ENCODE data around the gene IDH3A.

The IDH3A gene

DNA sequence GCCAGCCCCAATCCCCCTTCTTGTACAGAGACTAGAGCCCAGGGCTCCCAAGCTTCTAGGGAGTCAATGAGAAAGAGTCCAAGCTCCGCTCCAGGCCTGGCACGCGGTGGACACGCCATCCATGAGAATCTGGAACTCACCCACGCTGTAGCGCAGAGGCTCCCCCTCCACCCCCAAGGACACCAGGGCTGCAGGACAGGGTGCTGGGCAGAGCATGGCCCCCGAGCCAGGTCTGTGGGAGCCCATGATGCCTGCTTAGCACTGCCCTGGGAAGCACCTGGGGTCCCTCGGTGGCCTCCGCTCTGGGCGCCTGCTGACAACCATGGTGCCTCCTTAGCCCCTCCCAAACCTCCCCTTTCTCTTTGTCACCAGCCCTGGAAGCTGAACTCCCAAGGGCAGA lies 56.7 kb downstream of the IDH3A start:
- TF ChIP-seq, protein P1, sequence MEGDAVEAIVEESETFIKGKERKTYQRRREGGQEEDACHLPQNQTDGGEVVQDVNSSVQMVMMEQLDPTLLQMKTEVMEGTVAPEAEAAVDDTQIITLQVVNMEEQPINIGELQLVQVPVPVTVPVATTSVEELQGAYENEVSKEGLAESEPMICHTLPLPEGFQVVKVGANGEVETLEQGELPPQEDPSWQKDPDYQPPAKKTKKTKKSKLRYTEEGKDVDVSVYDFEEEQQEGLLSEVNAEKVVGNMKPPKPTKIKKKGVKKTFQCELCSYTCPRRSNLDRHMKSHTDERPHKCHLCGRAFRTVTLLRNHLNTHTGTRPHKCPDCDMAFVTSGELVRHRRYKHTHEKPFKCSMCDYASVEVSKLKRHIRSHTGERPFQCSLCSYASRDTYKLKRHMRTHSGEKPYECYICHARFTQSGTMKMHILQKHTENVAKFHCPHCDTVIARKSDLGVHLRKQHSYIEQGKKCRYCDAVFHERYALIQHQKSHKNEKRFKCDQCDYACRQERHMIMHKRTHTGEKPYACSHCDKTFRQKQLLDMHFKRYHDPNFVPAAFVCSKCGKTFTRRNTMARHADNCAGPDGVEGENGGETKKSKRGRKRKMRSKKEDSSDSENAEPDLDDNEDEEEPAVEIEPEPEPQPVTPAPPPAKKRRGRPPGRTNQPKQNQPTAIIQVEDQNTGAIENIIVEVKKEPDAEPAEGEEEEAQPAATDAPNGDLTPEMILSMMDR (IDR thresholded peaks at IDR 0.05; ENCODE audit: extremely low read depth, insufficient read depth, missing control alignments): no peak
- no peak for DNase-seq (ENCODE audit: low spot score)

GRCh38 chr15:78206326-78207109 lies 57.4 kb downstream of the IDH3A start:
- in situ Hi-C loops (cut with MboI; ENCODE audit: low pct_unique_long_range_greater_than_20kb, low sequenced_read_pairs, unreplicated experiment): no loop called here
- DNase-seq (ENCODE audit: low spot score): no peak
- TF ChIP-seq, protein P1 (IDR thresholded peaks at IDR 0.05; ENCODE audit: extremely low read depth, insufficient read depth, missing control alignments): no peak

More for the DNA sequence above, 56.7 kb downstream of the IDH3A start:
- in situ Hi-C loops (cut with MboI; ENCODE audit: low pct_unique_long_range_greater_than_20kb, low sequenced_read_pairs, unreplicated experiment): no loop called here

- in situ Hi-C loops (cut with MboI; ENCODE audit: low pct_unique_long_range_greater_than_20kb, low sequenced_read_pairs, unreplicated experiment): no loop called here
- TF ChIP-seq, protein P1 (IDR thresholded peaks at IDR 0.05; ENCODE audit: extremely low read depth, insufficient read depth, missing control alignments): no peak
- no peak for DNase-seq (ENCODE audit: low spot score)
Measured at GRCh38 chr15:78207110-78207458, 57.9 kb downstream of the IDH3A start.

- in situ Hi-C loops (cut with MboI; ENCODE audit: low pct_unique_long_range_greater_than_20kb, low sequenced_read_pairs, unreplicated experiment): no loop called here
- TF ChIP-seq, protein P1 (IDR thresholded peaks at IDR 0.05; ENCODE audit: extremely low read depth, insufficient read depth, missing control alignments): no peak
Measured at GRCh38 chr15:78207641-78208340, 58.6 kb downstream of the IDH3A start.

DNA sequence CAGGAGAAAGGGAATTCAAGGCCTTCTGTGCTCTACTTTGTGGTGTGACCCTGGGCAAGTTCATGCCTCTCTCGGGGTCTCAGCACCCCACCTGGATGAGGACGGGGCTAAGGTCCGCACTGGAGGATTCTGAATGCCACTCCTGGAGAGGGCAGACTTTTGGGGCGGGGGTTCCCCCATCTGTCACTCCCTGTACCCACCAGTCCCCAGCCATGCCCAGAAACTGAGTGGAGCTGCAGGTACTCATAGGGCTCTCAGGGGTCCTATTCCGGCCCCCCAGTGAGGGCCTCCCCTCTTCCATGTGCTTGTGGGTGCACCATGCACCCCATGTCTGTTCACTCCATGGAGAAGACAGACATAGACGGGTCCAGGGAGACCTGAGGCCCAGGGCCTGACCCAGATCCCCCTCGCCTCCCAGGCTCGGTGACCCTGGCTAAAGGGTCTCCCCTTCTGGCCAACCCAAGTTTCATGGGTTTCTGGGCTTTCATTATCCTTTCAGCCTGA lies 59.2 kb downstream of the IDH3A start:
- TF ChIP-seq, protein P1 (IDR thresholded peaks at IDR 0.05; ENCODE audit: extremely low read depth, insufficient read depth, missing control alignments): no peak
- no peak for DNase-seq (ENCODE audit: low spot score)

More at GRCh38 chr15:78207641-78208340, 58.6 kb downstream of the IDH3A start:
- DNase-seq (ENCODE audit: low spot score): no peak

GRCh38 chr15:78208887-78209645 lies 59.9 kb downstream of the IDH3A start:
- in situ Hi-C loops (cut with MboI; ENCODE audit: low pct_unique_long_range_greater_than_20kb, low sequenced_read_pairs, unreplicated experiment): no loop called here
- TF ChIP-seq, protein P1 (IDR thresholded peaks at IDR 0.05; ENCODE audit: extremely low read depth, insufficient read depth, missing control alignments): no peak
- no peak for DNase-seq (ENCODE audit: low spot score)

More for the DNA sequence above, 59.2 kb downstream of the IDH3A start:
- in situ Hi-C loops (cut with MboI; ENCODE audit: low pct_unique_long_range_greater_than_20kb, low sequenced_read_pairs, unreplicated experiment): no loop called here
